Breast epithelium (tissue), 4 donors: Measurements from ENCODE around the gene TEX19. TPM values are rescaled to one million over a fixed set of nuclear protein-coding genes. Genes with fewer than 3 reads are reported as not detected.

Experiments used
- DNase-seq, 2 donors: peaks; one replicate each; pipeline ENCODE4 v3.0.0-alpha.2; 2019; ENCODE audit warnings: low spot score in 2 of 2
- H3K27ac ChIP-seq, 2 donors: fragments of 200-600 bp; sonication (generic) in 1 of 2; one replicate each; pipeline ENCODE4 v1.5.1; 2016 to 2019; ENCODE audit warnings: mild to moderate bottlenecking in 1 of 2
- H3K27me3 ChIP-seq, 2 donors: fragments of 200-600 bp; sonication (generic) in 1 of 2; one replicate each; pipeline versions ENCODE4 v1.5.1 to v1.6.0; 2017 to 2019; ENCODE audit warnings: control low read depth in 1 of 2, mild to moderate bottlenecking in 1 of 2
- H3K36me3 ChIP-seq: fragments of 200-600 bp; one replicate; pipeline ENCODE4 v1.5.1; 2019
- H3K4me1 ChIP-seq, 2 donors: fragments of 200-600 bp; sonication (generic); one replicate each; pipeline ENCODE4 v1.5.1; 2016 to 2019; ENCODE audit warnings: control low read depth in 1 of 2
- H3K4me3 ChIP-seq, 3 donors: fragments of 200-600 bp; sonication (generic); 1 replicate in 2 of 3; 2 replicates in 1 of 3; pipeline ENCODE4 v1.5.1; 2016 to 2019; ENCODE audit warnings: mild to moderate bottlenecking in 3 of 3, moderate library complexity in 2 of 3
- H3K9me3 ChIP-seq, 2 donors: fragments of 200-600 bp; sonication (generic) in 1 of 2; one replicate each; pipeline ENCODE4 v1.5.1; 2016 to 2019; ENCODE audit warnings: control low read depth in 1 of 2
- CTCF ChIP-seq, 3 donors: fragments of 450-650 bp; IDR thresholded peaks; one replicate each; pipeline ENCODE4 v1.5.1; 2016 to 2017; ENCODE audit warnings: antibody characterized with exemption in 3 of 3, mild to moderate bottlenecking in 3 of 3, moderate library complexity in 3 of 3
- POLR2A ChIP-seq: fragments of 450-650 bp; IDR thresholded peaks from one replicate; pipeline ENCODE4 v1.6.1; 2016; ENCODE audit warnings: antibody characterized with exemption, mild to moderate bottlenecking, moderate library complexity
- POLR2AphosphoS5 ChIP-seq, 3 donors: sonication (generic); formaldehyde crosslinking; IDR thresholded peaks; one replicate each; pipeline ENCODE4 v1.6.1; 2017; ENCODE audit warnings: antibody characterized with exemption in 3 of 3
- intact Hi-C: fragments of 100-400 bp; cut with DNase I; formaldehyde crosslinking; loops from one replicate; pipeline ENCODE4 v1.15.1; 2023; ENCODE audit warnings: low total_unique reads
- total RNA-seq, 3 donors: library from RNA; depleted of rRNA; stranded (reverse); fragments of >200 nt; gene quantifications; one replicate each; pipeline ENCODE4 v1.1.0, GENCODE V29; 2016

TEX19 gene
- total RNA-seq, result not detected

DNA sequence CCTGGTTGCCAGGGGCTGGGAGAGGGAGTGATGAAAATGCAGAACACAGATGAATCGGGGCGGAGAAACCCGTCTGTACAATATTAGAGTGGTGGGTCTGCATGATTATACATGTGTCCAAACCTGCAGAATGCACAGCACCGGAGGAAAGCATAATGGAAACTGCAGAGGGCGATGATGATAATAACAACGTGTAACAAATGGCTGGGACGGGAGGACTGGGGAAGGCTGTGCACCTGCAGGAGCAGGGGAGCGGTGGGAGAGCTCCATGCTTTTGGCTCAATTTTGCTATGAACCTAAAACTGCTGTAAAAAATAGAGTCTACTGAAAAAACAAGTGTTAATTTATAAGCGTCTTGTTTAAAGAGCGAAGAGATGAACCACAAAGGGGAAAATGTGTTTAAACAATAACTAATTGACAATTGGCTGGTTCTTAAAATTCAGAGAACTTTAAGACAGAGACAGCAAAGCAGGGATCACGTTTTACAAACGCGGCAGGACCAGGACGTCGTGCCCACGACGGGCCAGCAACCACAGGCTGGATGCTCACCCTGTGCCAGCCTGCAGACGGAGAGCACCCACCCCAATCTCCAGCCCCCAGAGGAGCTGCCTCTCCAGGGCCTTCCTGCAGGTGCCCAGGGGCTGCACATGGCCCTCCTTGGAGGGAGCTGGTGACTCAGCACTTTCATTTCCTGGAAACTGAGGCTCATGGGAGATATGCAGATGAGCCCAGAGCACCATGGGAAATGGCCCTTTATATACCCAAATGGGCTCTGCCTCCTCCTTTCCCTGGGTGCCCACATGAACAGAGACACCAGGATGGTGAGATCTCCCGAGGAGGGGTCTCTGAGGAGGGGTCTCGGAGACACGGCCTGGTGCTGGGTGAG is at the start of gene TEX19:
TSS of gene TEX19 (plus strand) at position 783 of the 886 bp plus-strand sequence. CDS start 2,904 bp downstream, outside the sequence.
- intact Hi-C loops, result loop anchor here (10.0 kb wide), 1 partner anchor 56 kb away; the partner anchor contains the start of genes HEXD and OGFOD3
- H3K4me3 ChIP-seq, result no peak within 1 kb of the TSS
- H3K9me3 ChIP-seq, result no peaks in the 10 kb centered on the region
- peaks cover 0 to 6% of the 10 kb centered on the region in 2 donors for H3K4me1 ChIP-seq
- no peak for DNase-seq
- no peaks in the 10 kb centered on the region for H3K27me3 ChIP-seq
- H3K27ac ChIP-seq, result no peak within 1 kb of the TSS
- H3K36me3 ChIP-seq, result no peaks in the 10 kb centered on the region
- TF ChIP-seq POLR2A (no peak), CTCF (IDR thresholded peaks at IDR 0.05) (no peak), POLR2AphosphoS5 (IDR thresholded peaks at IDR 0.05) (no peak)

GRCh38 chr17:82309656-82310570 is 49.1 kb upstream of the TEX19 start:
- Histone ChIP-seq H3K4me1 (no peaks in the 10 kb centered on the region), H3K9me3 (no peaks in the 10 kb centered on the region), H3K27ac (no peak overlapping the region), H3K36me3 (no peaks in the 10 kb centered on the region), H3K27me3 (peaks cover 7 to 14% of the 10 kb centered on the region in 2 donors), H3K4me3 (no peak overlapping the region)
- intact Hi-C loops, result no loop called here
- DNase-seq, result no peak
- TF ChIP-seq CTCF (IDR thresholded peaks at IDR 0.05) (no peak), POLR2A (no peak), POLR2AphosphoS5 (IDR thresholded peaks at IDR 0.05) (no peak)

GRCh38 chr17:82310877-82311276 is 48.2 kb upstream of the TEX19 start:
- no peaks in the 10 kb centered on the region for H3K9me3 ChIP-seq
- no peak for DNase-seq
- H3K4me1 ChIP-seq, result no peaks in the 10 kb centered on the region
- no peaks in the 10 kb centered on the region for H3K36me3 ChIP-seq
- no peak overlapping the region for H3K27ac ChIP-seq
- intact Hi-C loops, result no loop called here
- peaks cover 14 to 24% of the 10 kb centered on the region in 2 donors for H3K27me3 ChIP-seq
- H3K4me3 ChIP-seq, result no peak overlapping the region
- TF ChIP-seq POLR2AphosphoS5 (IDR thresholded peaks at IDR 0.05), result no peak
- no peak for TF ChIP-seq CTCF (IDR thresholded peaks at IDR 0.05)
- TF ChIP-seq POLR2A, result no peak

- peaks cover 14 to 34% of the 10 kb centered on the region in 2 donors for H3K27me3 ChIP-seq
- H3K27ac ChIP-seq, result no peak overlapping the region
- intact Hi-C loops, result no loop called here
- TF ChIP-seq POLR2AphosphoS5 (IDR thresholded peaks at IDR 0.05) (no peak), CTCF (IDR thresholded peaks at IDR 0.05) (no peak), POLR2A (no peak)
- DNase-seq, result no peak
- H3K9me3 ChIP-seq, result no peaks in the 10 kb centered on the region
- H3K4me3 ChIP-seq, result no peak overlapping the region
- H3K36me3 ChIP-seq, result no peaks in the 10 kb centered on the region
- H3K4me1 ChIP-seq, result no peaks in the 10 kb centered on the region
Measured at GRCh38 chr17:82311971-82312370, 47.1 kb upstream of the TEX19 start.
